Right renal cortex interstitium (tissue), 3 donors: ENCODE results near the gene FLAD1. TPM values are rescaled to one million over a fixed set of nuclear protein-coding genes. Genes with fewer than 3 reads are reported as not detected.

Experiments used
- DNase-seq, 3 donors: peaks; one replicate each; pipeline ENCODE4 v3.0.0-alpha.2; 2013; ENCODE audit warnings: low read depth in 3 of 3, low spot score in 2 of 3
- polyA plus RNA-seq, 3 donors: library from polyadenylated mRNA; unstranded; fragments of 120-200 nt; gene quantifications; one replicate each; pipeline ENCODE4 v1.2.1, GENCODE V29; 2013; ENCODE audit not compliant: insufficient read length in 3 of 3

The FLAD1 gene
- polyA plus RNA-seq, 3 donors = 28.1 to 30.7 (median 29.0) TPM

- DNase-seq = no peak
These were observed 51.4 kb downstream of the FLAD1 start for GRCh38 chr1:155034318-155035208.

- no peak for DNase-seq
These were observed 52.8 kb downstream of the FLAD1 start for GRCh38 chr1:155035936-155036335.

- no peak for DNase-seq
These were observed 53.9 kb downstream of the FLAD1 start for GRCh38 chr1:155037043-155037442.

- no peak for DNase-seq
These were observed 54.8 kb downstream of the FLAD1 start for GRCh38 chr1:155037851-155038441.

GRCh38 chr1:155038602-155039307 is 55.6 kb downstream of the FLAD1 start:
- DNase-seq = no peak

GRCh38 chr1:155039308-155039669 is 56.1 kb downstream of the FLAD1 start:
- no peak for DNase-seq

- no peak for DNase-seq
These were observed 57.4 kb downstream of the FLAD1 start for GRCh38 chr1:155040358-155041093.

Other genes with a start within 250 kb of the FLAD1 start
- 1 to 10 TPM; 2.0 to 2.8 (median 2.4) TPM for gene KCNN3, start 113.1 kb upstream of the FLAD1 start, polyA plus RNA-seq
- 10 to 100 TPM; 42.2 to 43.6 (median 43.3) TPM for gene PMVK, start 46.6 kb upstream of the FLAD1 start, polyA plus RNA-seq
- 10 to 100 TPM; 67.1 to 71.0 (median 67.8) TPM for gene PBXIP1, start 27.2 kb upstream of the FLAD1 start, polyA plus RNA-seq
- gene PYGO2, start 21.6 kb upstream of the FLAD1 start, polyA plus RNA-seq = 10 to 100 TPM; 41.8 to 46.5 (median 42.6) TPM
- 10 to 100 TPM; 74.7 to 82.3 (median 76.1) TPM for gene SHC1, start 12.6 kb upstream of the FLAD1 start, polyA plus RNA-seq
- 100 to 1,000 TPM; 102 to 114 (median 104) TPM for gene CKS1B, start 8.7 kb upstream of the FLAD1 start, polyA plus RNA-seq
- gene LENEP, start 10.2 kb downstream of the FLAD1 start, polyA plus RNA-seq = not detected
- 10 to 100 TPM in 2 of 3 donors, 1 to 10 TPM in 1; 10.0 to 13.8 (median 11.5) TPM for gene ZBTB7B, start 19.5 kb downstream of the FLAD1 start, polyA plus RNA-seq
- gene DCST2, start 50.4 kb downstream of the FLAD1 start, polyA plus RNA-seq = 1 to 10 TPM in 2 of 3 donors, under 1 TPM in 1; 0.85 to 1.3 (median 1.3) TPM
- under 1 TPM; 0.21 to 0.29 (median 0.28) TPM for gene DCST1, start 50.5 kb downstream of the FLAD1 start, polyA plus RNA-seq
- 10 to 100 TPM; 36.5 to 37.6 (median 36.8) TPM for gene ADAM15, start 68.0 kb downstream of the FLAD1 start, polyA plus RNA-seq
- 10 to 100 TPM; 18.0 to 20.3 (median 18.5) TPM for gene EFNA4, start 80.4 kb downstream of the FLAD1 start, polyA plus RNA-seq
- gene EFNA3, start 95.5 kb downstream of the FLAD1 start, polyA plus RNA-seq = 1 to 10 TPM; 4.8 to 6.5 (median 6.1) TPM
- gene EFNA1, start 144.5 kb downstream of the FLAD1 start, polyA plus RNA-seq = 10 to 100 TPM; 68.2 to 78.3 (median 74.4) TPM
- 10 to 100 TPM; 52.9 to 57.0 (median 55.8) TPM for gene SLC50A1, start 152.5 kb downstream of the FLAD1 start, polyA plus RNA-seq
- 10 to 100 TPM; 26.4 to 36.9 (median 33.0) TPM for gene DPM3, start 157.2 kb downstream of the FLAD1 start, polyA plus RNA-seq
- gene KRTCAP2, start 190.0 kb downstream of the FLAD1 start, polyA plus RNA-seq = 100 to 1,000 TPM; 140 to 153 (median 152) TPM
- 1 to 10 TPM; 2.4 to 2.9 (median 2.9) TPM for gene TRIM46, start 190.5 kb downstream of the FLAD1 start, polyA plus RNA-seq
- 10 to 100 TPM; 29.3 to 34.9 (median 31.9) TPM for gene THBS3, start 224.6 kb downstream of the FLAD1 start, polyA plus RNA-seq
- 10 to 100 TPM; 40.0 to 44.2 (median 42.2) TPM for gene MTX1, start 225.4 kb downstream of the FLAD1 start, polyA plus RNA-seq